Progenitor cell of endocrine pancreas (in vitro differentiated cells): ENCODE measurements around the gene LDB1. TPM values are rescaled to one million over a fixed set of nuclear protein-coding genes. Genes with fewer than 3 reads are reported as not detected.
A peak's percentile ranks its signal among the peaks of the same experiment; 100 is the strongest.

Experiments used
- DNase-seq: peaks from one replicate; pipeline ENCODE4 v3.0.0; 2021; ENCODE audit warnings: low spot score; ENCODE audit not compliant: unreplicated experiment
- H3K27ac Mint-ChIP-seq: 2 replicates; pipeline ENCODE4 v1.8.0; 2021; ENCODE audit warnings: mild to moderate bottlenecking, moderate library complexity, mixed read lengths
- H3K27me3 Mint-ChIP-seq: 2 replicates; pipeline ENCODE4 v1.8.0; 2021; ENCODE audit warnings: mixed read lengths
- H3K36me3 Mint-ChIP-seq: 2 replicates; pipeline ENCODE4 v1.8.0; 2022; ENCODE audit warnings: mixed read lengths; ENCODE audit not compliant: insufficient read depth
- H3K4me1 Mint-ChIP-seq: 2 replicates; pipeline ENCODE4 v1.8.0; 2021; ENCODE audit warnings: low read depth, mixed read lengths
- H3K4me3 Mint-ChIP-seq: 2 replicates; pipeline ENCODE4 v1.8.0; 2021; ENCODE audit warnings: low read depth, mild to moderate bottlenecking, moderate library complexity, mixed read lengths
- H3K9me3 Mint-ChIP-seq: 2 replicates; pipeline ENCODE4 v1.8.0; 2021; ENCODE audit warnings: low read depth, mixed read lengths
- CTCF ChIP-seq: fragments of 200-600 bp; sonication (generic); IDR thresholded peaks from one replicate; pipeline ENCODE4 v1.5.0; 2021; ENCODE audit warnings: antibody characterized with exemption, mild to moderate bottlenecking; ENCODE audit not compliant: unreplicated experiment
- total RNA-seq: library from RNA; stranded (reverse); gene quantifications from 2 replicates; pipeline ENCODE4 v1.2.1, GENCODE V29; 2021

LDB1 gene
- total RNA-seq, 1 donor from 2014 or later = 107 TPM

- H3K4me3 Mint-ChIP-seq = no peak overlapping the region
- H3K36me3 Mint-ChIP-seq = peaks cover 14% of the 10 kb centered on the region
- H3K4me1 Mint-ChIP-seq = peaks cover 16% of the 10 kb centered on the region
- no peaks in the 10 kb centered on the region for H3K27me3 Mint-ChIP-seq
- TF ChIP-seq CTCF = no peak
- H3K9me3 Mint-ChIP-seq = no peaks in the 10 kb centered on the region
- H3K27ac Mint-ChIP-seq = peak overlapping the region; percentile 52
- no peak for DNase-seq
These were observed 10.7 kb downstream of the LDB1 start for GRCh38 chr10:102109166-102110116.

GRCh38 chr10:102106998-102107397 lies 13.2 kb downstream of the LDB1 start:
- H3K36me3 Mint-ChIP-seq = peaks cover 14% of the 10 kb centered on the region
- DNase-seq = no peak
- no peaks in the 10 kb centered on the region for H3K27me3 Mint-ChIP-seq
- TF ChIP-seq CTCF = no peak
- peak overlapping the region; percentile 52 for H3K27ac Mint-ChIP-seq
- H3K9me3 Mint-ChIP-seq = no peaks in the 10 kb centered on the region
- no peak overlapping the region for H3K4me3 Mint-ChIP-seq
- H3K4me1 Mint-ChIP-seq = peaks cover 2% of the 10 kb centered on the region

- no peaks in the 10 kb centered on the region for H3K27me3 Mint-ChIP-seq
- H3K9me3 Mint-ChIP-seq = no peaks in the 10 kb centered on the region
- no peaks in the 10 kb centered on the region for H3K4me1 Mint-ChIP-seq
- TF ChIP-seq CTCF = no peak
- no peaks in the 10 kb centered on the region for H3K36me3 Mint-ChIP-seq
- no peak overlapping the region for H3K4me3 Mint-ChIP-seq
- H3K27ac Mint-ChIP-seq = no peak overlapping the region
- no peak for DNase-seq
These were observed 17.7 kb downstream of the LDB1 start for GRCh38 chr10:102102421-102102820.

- Mint-ChIP-seq H3K4me1 (no peaks in the 10 kb centered on the region), H3K27ac (no peak overlapping the region), H3K36me3 (peaks cover 1% of the 10 kb centered on the region), H3K4me3 (no peak overlapping the region), H3K9me3 (no peaks in the 10 kb centered on the region), H3K27me3 (no peaks in the 10 kb centered on the region)
- TF ChIP-seq CTCF = peak; percentile 11
- DNase-seq = no peak
These were observed 19.0 kb downstream of the LDB1 start for GRCh38 chr10:102101152-102101551.

- Mint-ChIP-seq H3K27ac (no peak overlapping the region), H3K4me3 (no peak overlapping the region), H3K9me3 (no peaks in the 10 kb centered on the region), H3K4me1 (no peaks in the 10 kb centered on the region), H3K36me3 (peaks cover 1% of the 10 kb centered on the region), H3K27me3 (no peaks in the 10 kb centered on the region)
- no peak for TF ChIP-seq CTCF
- DNase-seq = no peak
These were observed 23.7 kb downstream of the LDB1 start for GRCh38 chr10:102096449-102096848.
